Cardiac septum (tissue), 1 donor: ENCODE results near the gene CUX1. TPM values are rescaled to one million over a fixed set of nuclear protein-coding genes. Genes with fewer than 3 reads are reported as not detected.

ENCODE experiments used
- DNase-seq: peaks from one replicate; pipeline ENCODE4 v3.0.0-alpha.2; 2020; ENCODE audit warnings: low spot score
- intact Hi-C: fragments of 100-400 bp; cut with DNase I; formaldehyde crosslinking; loops from one replicate; pipeline ENCODE4 v1.14.0; 2022
- total RNA-seq: library from RNA; stranded (reverse); fragmentation: NEBNext Ultra II Directional; extraction: Animal tissue kit (Norgen Biotek cat#: 25700); gene quantifications from one replicate; pipeline ENCODE4 v1.2.1, GENCODE V29; 2021
- donor health status: DM: no; HTN: no; CAD: no.

Gene CUX1
- total RNA-seq, 1 donor from 2014 or later = 171 TPM

GRCh38 chr7:102270178-102270887, 452.9 kb downstream of the CUX1 start:
- DNase-seq = no peak
- intact Hi-C loops = loop anchor here (5.0 kb wide), 2 partner anchors 583 to 668 kb away; no protein-coding TSS in a partner anchor

- DNase-seq = no peak
Observed at GRCh38 chr7:102271158-102271798, 453.9 kb downstream of the CUX1 start.

GRCh38 chr7:102272075-102272916, 454.9 kb downstream of the CUX1 start:
- intact Hi-C loops = loop anchor here (2.0 to 5.0 kb wide), 3 partner anchors 585 to 729 kb away; no protein-coding TSS in a partner anchor

More at GRCh38 chr7:102271158-102271798, 453.9 kb downstream of the CUX1 start:
- intact Hi-C loops = loop anchor here (5.0 kb wide), 2 partner anchors 584 to 669 kb away; no protein-coding TSS in a partner anchor

GRCh38 chr7:102272917-102273748, 455.7 kb downstream of the CUX1 start:
- intact Hi-C loops = loop anchor here (2.0 to 5.0 kb wide), 3 partner anchors 586 to 730 kb away; no protein-coding TSS in a partner anchor

More at GRCh38 chr7:102272075-102272916, 454.9 kb downstream of the CUX1 start:
- peak; percentile 86 for DNase-seq

GRCh38 chr7:102273749-102274712, 456.6 kb downstream of the CUX1 start:
- no peak for DNase-seq
- intact Hi-C loops = loop anchor here (2.0 to 5.0 kb wide), 3 partner anchors 587 to 731 kb away; no protein-coding TSS in a partner anchor

More at GRCh38 chr7:102272917-102273748, 455.7 kb downstream of the CUX1 start:
- DNase-seq = no peak

GRCh38 chr7:102275123-102275703, 457.8 kb downstream of the CUX1 start:
- no peak for DNase-seq
- intact Hi-C loops = no loop called here

- intact Hi-C loops = no loop called here
- no peak for DNase-seq
Observed at GRCh38 chr7:102277901-102278300, 460.5 kb downstream of the CUX1 start.

GRCh38 chr7:102279537-102280400, 462.3 kb downstream of the CUX1 start:
- intact Hi-C loops = loop anchor here (1.0 kb wide), 1 partner anchor 111 kb away; no protein-coding TSS in a partner anchor
- no peak for DNase-seq

GRCh38 chr7:102280521-102280920, 463.1 kb downstream of the CUX1 start:
- intact Hi-C loops = no loop called here
- no peak for DNase-seq

- intact Hi-C loops = no loop called here
- DNase-seq = no peak
Observed at GRCh38 chr7:102281785-102282184, 464.4 kb downstream of the CUX1 start.

GRCh38 chr7:102282465-102283362, 465.3 kb downstream of the CUX1 start:
- no peak for DNase-seq
- intact Hi-C loops = no loop called here

GRCh38 chr7:102283477-102284189, 466.2 kb downstream of the CUX1 start:
- intact Hi-C loops = loop anchor here (2.0 kb wide), 1 partner anchor 107 kb away; no protein-coding TSS in a partner anchor
- DNase-seq = no peak

GRCh38 chr7:102284399-102284798, 467.0 kb downstream of the CUX1 start:
- intact Hi-C loops = loop anchor here (2.0 kb wide), 1 partner anchor 106 kb away; no protein-coding TSS in a partner anchor
- no peak for DNase-seq

GRCh38 chr7:102284891-102285539, 467.6 kb downstream of the CUX1 start:
- intact Hi-C loops = loop anchor here (2.0 kb wide), 1 partner anchor 106 kb away; no protein-coding TSS in a partner anchor

More at GRCh38 chr7:102284891-102285539, 467.6 kb downstream of the CUX1 start:
- peak; percentile 90 for DNase-seq
